Measurements from ENCODE around the gene NXPE4.

The NXPE4 gene

DNA sequence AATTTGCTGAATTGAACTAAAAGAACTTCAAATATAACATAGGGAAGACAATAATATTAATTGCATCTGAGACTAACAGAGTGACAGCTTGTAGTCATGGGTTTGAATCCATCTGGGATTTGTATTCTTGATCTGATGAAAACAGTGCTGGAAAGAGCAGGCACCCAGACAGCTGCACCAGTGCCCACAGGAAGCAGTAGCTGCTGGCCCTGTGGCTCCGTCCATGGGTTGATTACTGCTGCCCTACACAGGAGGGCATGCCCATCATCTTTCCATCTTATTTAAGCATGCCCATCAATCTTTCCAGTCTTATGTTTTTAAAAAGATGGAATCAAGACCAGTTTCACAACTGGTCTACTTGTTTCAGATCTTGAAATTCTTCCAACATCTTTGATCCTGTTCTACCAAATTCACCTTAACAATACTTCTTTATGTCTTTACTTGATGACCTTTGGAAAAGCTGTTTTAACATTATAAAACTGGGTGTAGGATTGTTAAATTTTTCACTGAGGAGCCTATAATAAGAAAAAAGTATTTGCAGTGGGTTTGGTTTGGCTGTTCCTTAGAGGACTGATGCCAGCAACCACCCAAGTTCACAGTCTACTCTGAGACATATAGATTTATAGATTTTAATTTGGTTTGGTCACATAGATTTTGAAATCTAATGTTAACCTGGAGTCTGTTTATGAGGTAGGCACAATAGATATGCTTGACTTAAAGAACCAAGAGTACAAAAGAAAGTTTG is 761 bp upstream of the NXPE4 start:
- Histone ChIP-seq H3K4me3 (ENCODE audit: low read depth, low read length, poor library complexity, severe bottlenecking) (no peak overlapping the region), H3K27me3 (ENCODE audit: insufficient read depth, low read length) (no peaks in the 10 kb centered on the region), H3K36me3 (ENCODE audit: insufficient read depth, low read length) (no peaks in the 10 kb centered on the region), H4K20me1 (ENCODE audit: insufficient read depth, low read length) (no peaks in the 10 kb centered on the region), H2AFZ (ENCODE audit: low read length) (no peak overlapping the region), H3K4me1 (ENCODE audit: insufficient read depth, low read length, severe bottlenecking) (no peaks in the 10 kb centered on the region), H3K4me2 (ENCODE audit: low read length) (no peak overlapping the region), H3K9ac (ENCODE audit: low read length) (no peak overlapping the region), H3K9me2 (ENCODE audit: low read depth, low read length) (no peaks in the 10 kb centered on the region), H3F3A (ENCODE audit: insufficient read depth, low read length) (no peaks in the 10 kb centered on the region), H3K27ac (ENCODE audit: low read depth, low read length, poor library complexity, severe bottlenecking) (no peak overlapping the region), H3K79me2 (ENCODE audit: insufficient read depth, low read length) (no peaks in the 10 kb centered on the region), H3K9me3 (ENCODE audit: low read length) (no peaks in the 10 kb centered on the region)
- TF ChIP-seq, protein P1, sequence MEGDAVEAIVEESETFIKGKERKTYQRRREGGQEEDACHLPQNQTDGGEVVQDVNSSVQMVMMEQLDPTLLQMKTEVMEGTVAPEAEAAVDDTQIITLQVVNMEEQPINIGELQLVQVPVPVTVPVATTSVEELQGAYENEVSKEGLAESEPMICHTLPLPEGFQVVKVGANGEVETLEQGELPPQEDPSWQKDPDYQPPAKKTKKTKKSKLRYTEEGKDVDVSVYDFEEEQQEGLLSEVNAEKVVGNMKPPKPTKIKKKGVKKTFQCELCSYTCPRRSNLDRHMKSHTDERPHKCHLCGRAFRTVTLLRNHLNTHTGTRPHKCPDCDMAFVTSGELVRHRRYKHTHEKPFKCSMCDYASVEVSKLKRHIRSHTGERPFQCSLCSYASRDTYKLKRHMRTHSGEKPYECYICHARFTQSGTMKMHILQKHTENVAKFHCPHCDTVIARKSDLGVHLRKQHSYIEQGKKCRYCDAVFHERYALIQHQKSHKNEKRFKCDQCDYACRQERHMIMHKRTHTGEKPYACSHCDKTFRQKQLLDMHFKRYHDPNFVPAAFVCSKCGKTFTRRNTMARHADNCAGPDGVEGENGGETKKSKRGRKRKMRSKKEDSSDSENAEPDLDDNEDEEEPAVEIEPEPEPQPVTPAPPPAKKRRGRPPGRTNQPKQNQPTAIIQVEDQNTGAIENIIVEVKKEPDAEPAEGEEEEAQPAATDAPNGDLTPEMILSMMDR (IDR thresholded peaks at IDR 0.05; ENCODE audit: low read length): no peak
- TF ChIP-seq EZH2 (IDR thresholded peaks at IDR 0.05; ENCODE audit: borderline replicate concordance, low read length): no peak

GRCh38 chr11:114594703-114595102 is 883 bp downstream of the NXPE4 start:
- Histone ChIP-seq H3K27ac (ENCODE audit: low read depth, low read length, poor library complexity, severe bottlenecking) (no peak overlapping the region), H3K36me3 (ENCODE audit: insufficient read depth, low read length) (no peaks in the 10 kb centered on the region), H3K9me3 (ENCODE audit: low read length) (no peaks in the 10 kb centered on the region)

GRCh38 chr11:114587398-114587953 is 8.1 kb downstream of the NXPE4 start:
- no peak overlapping the region for H3K27ac ChIP-seq (ENCODE audit: low read depth, low read length, poor library complexity, severe bottlenecking)
- H3K36me3 ChIP-seq (ENCODE audit: insufficient read depth, low read length): no peaks in the 10 kb centered on the region
- no peaks in the 10 kb centered on the region for H3K27me3 ChIP-seq (ENCODE audit: insufficient read depth, low read length)
- H3K9me3 ChIP-seq (ENCODE audit: low read length): no peaks in the 10 kb centered on the region
- no peaks in the 10 kb centered on the region for H3K9me2 ChIP-seq (ENCODE audit: low read depth, low read length)
- H4K20me1 ChIP-seq (ENCODE audit: insufficient read depth, low read length): no peaks in the 10 kb centered on the region
- no peaks in the 10 kb centered on the region for H3K4me1 ChIP-seq (ENCODE audit: insufficient read depth, low read length, severe bottlenecking)
- H3K9ac ChIP-seq (ENCODE audit: low read length): no peak overlapping the region
- no peaks in the 10 kb centered on the region for H3F3A ChIP-seq (ENCODE audit: insufficient read depth, low read length)
- TF ChIP-seq EZH2 (IDR thresholded peaks at IDR 0.05; ENCODE audit: borderline replicate concordance, low read length): no peak
- TF ChIP-seq, protein P1 (IDR thresholded peaks at IDR 0.05; ENCODE audit: low read length): no peak
- H3K4me2 ChIP-seq (ENCODE audit: low read length): no peak overlapping the region
- H2AFZ ChIP-seq (ENCODE audit: low read length): no peak overlapping the region
- no peak overlapping the region for H3K4me3 ChIP-seq (ENCODE audit: low read depth, low read length, poor library complexity, severe bottlenecking)
- no peaks in the 10 kb centered on the region for H3K79me2 ChIP-seq (ENCODE audit: insufficient read depth, low read length)

More at GRCh38 chr11:114594703-114595102, 883 bp downstream of the NXPE4 start:
- H3K9me2 ChIP-seq (ENCODE audit: low read depth, low read length): no peaks in the 10 kb centered on the region
- no peaks in the 10 kb centered on the region for H3F3A ChIP-seq (ENCODE audit: insufficient read depth, low read length)
- no peak overlapping the region for H3K4me2 ChIP-seq (ENCODE audit: low read length)
- H3K27me3 ChIP-seq (ENCODE audit: insufficient read depth, low read length): no peaks in the 10 kb centered on the region
- H3K4me3 ChIP-seq (ENCODE audit: low read depth, low read length, poor library complexity, severe bottlenecking): no peak overlapping the region
- H3K79me2 ChIP-seq (ENCODE audit: insufficient read depth, low read length): no peaks in the 10 kb centered on the region
- no peaks in the 10 kb centered on the region for H3K4me1 ChIP-seq (ENCODE audit: insufficient read depth, low read length, severe bottlenecking)
- TF ChIP-seq EZH2 (IDR thresholded peaks at IDR 0.05; ENCODE audit: borderline replicate concordance, low read length): no peak
- TF ChIP-seq, protein P1 (IDR thresholded peaks at IDR 0.05; ENCODE audit: low read length): no peak
- no peak overlapping the region for H2AFZ ChIP-seq (ENCODE audit: low read length)
- H4K20me1 ChIP-seq (ENCODE audit: insufficient read depth, low read length): no peaks in the 10 kb centered on the region
- no peak overlapping the region for H3K9ac ChIP-seq (ENCODE audit: low read length)

Measured in OCI-LY1 (cell line).